ACHN (cell line): ENCODE measurements around the gene SNTB2.
A peak's percentile ranks its signal among the peaks of the same experiment; 100 is the strongest.
"Not testable (repeated sequence)": the region's sequence is repeated elsewhere in the genome, so short reads cannot be mapped to it uniquely, and the experiment has no call there.

Experiments used
- DNase-seq: peaks from one replicate; pipeline ENCODE4 v3.0.0-alpha.2; 2015
- in situ Hi-C: cut with HindIII; loops from 2 replicates; pipeline ENCODE4 v1.10.0; 2017; ENCODE audit warnings: low sequenced_read_pairs, low pct_ligation_motif_present, low pct_unique_long_range_greater_than_20kb

Gene SNTB2

DNA sequence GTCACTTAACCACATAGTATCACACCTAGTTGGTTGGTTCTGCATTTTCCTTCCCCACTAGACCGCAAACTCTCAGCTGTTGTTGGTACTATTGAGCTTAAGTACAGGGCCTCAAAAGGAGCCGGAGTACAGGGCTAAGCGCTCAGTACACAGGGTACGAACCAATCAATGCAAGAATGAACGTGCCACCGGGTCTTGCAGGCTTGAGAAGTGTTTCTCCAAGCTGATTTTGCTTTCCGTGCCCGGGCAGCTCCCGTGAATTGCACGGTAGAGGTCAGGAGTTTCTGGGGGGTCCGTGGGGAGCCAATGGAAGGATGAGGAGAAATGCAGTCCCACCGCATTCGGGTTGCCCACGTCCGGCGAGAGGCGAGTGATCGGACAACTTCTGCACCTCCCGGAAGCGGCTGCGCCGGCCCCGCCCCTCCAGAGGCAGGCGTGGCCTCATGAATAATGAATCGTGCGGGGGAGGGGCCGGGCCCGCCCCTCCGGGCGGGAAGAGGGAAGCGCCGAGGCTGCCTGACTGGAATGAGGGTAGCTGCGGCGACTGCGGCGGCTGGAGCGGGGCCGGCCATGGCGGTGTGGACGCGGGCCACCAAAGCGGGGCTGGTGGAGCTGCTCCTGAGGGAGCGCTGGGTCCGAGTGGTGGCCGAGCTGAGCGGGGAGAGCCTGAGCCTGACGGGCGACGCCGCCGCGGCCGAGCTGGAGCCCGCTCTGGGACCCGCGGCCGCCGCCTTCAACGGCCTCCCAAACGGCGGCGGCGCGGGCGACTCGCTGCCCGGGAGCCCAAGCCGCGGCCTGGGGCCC, at the start of gene SNTB2:
Gene SNTB2, plus strand, starts transcription at position 523 of the 804 bp plus-strand sequence. Its CDS starts 3 bp downstream, at position 526.
- in situ Hi-C loops, result no loop called here
- DNase-seq, result peak; percentile 96

DNA sequence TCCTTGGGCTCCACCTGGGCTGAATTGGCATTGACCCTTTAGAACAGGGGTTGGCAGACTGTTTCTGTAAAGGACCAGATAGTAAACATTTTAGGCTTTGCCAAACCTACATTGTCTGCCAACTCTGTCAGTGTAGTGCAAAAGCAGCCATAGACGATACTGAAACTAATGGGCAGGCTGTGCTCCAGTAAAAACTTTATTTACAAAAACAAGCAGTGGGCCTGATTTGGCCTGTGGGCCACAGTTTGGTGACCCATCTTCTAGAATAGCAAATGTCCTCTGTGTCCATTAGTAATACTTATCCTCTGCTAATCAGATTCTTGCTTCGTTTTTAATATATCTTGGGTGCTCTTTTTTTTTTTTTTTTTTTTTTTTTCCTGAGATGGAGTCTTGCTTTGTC, 48.4 kb upstream of the SNTB2 start:
- in situ Hi-C loops, result no loop called here
- no peak for DNase-seq

DNA sequence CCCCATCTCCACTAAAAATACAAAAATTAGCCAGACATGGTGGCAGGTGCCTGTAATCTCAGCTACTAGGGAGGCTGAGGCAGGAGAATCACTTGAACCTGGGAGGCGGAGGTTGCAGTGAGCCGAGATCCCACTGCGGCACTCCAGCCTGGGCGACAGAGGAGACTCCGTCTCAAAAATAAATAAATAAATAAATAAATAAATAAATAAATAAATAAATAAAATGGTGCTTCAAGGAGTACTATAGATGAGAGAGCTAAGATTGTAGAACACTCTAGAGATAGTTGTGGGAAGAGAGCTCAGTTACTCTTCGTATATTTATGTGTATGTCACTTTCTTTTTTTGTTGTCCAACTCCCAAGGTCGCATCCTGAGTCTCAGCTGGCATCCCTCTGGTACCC, 47.5 kb upstream of the SNTB2 start:
- DNase-seq, in situ Hi-C loops: not testable (repeated sequence)

DNA sequence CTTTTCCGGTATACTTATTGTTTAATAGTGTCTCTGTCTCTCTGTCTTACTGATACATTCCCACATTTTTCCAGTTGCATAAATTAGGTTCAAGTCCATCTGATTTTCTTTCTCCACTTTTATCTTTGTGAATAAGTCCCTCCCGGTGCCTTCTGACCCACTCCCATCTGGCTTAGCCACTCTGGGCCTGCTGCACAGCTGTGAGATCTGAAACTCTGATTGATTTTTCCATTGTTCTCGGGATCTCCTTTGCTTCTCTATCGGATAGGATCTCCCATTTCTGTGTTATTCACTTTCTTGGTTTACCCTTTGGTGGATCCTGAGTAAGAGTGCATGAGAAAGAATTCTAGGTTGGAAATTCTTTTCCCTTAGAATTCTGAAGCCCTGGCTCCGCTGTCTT, 46.0 kb upstream of the SNTB2 start:
- in situ Hi-C loops, result no loop called here
- DNase-seq, result no peak

DNA sequence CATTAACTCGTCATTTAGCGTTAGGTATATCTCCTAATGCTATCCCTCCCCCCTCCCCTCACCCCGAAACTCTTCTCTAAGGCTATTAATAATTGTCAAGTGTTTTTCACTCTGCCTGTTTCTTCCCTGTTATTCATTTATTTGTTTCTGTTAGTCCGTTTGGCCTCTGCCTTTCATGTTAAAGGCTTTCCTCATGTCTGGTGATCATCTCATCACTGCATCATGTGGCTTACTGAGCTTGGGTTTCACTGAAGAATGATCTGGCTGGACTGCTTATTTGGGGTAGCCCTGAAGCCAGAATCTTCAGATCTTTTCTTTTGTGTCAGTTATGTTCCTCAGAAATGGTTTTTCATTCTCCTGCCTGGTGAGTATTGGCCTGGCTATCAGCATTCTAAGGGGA, 45.0 kb upstream of the SNTB2 start:
- in situ Hi-C loops, result no loop called here

DNA sequence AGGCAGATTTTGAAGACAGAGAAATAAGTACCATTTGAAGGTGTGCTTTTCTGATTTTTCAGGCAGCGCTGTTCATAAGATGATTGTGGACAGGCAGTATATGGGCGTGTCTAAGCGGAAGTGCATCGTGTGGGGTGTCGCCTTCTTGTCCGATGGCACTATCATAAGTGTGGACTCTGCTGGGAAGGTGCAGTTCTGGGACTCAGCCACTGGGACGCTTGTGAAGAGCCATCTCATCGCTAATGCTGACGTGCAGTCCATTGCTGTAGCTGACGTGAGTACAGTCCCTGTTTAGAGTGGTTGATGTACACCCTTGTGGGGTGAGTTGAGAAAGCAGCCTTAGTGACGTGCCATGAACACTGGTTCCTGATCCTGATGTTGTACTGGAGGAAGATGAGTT, 43.8 kb upstream of the SNTB2 start:
- DNase-seq, result no peak
- in situ Hi-C loops, result no loop called here

More for the DNA sequence above, 45.0 kb upstream of the SNTB2 start:
- DNase-seq, result no peak

DNA sequence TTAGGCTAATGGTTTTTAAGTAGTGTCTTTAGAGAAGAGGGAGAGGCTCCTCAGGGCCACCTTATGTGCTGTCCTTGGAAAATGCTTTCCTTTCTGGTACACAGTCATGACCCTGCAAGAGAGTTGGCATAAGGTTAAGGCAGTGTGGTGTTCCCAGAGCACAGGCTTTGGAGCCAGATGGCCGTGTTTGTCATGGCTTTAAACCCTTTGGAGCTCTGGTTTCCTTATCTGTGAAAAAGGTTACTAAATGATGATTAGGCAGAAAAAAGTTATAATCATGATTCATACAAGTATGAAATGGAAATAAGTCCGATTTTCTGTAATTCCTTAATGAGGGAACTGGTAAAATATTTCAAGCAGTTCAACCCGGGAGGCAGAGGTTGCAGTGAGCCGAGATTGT, 41.3 kb upstream of the SNTB2 start:
- in situ Hi-C loops, result no loop called here
- DNase-seq, result no peak

DNA sequence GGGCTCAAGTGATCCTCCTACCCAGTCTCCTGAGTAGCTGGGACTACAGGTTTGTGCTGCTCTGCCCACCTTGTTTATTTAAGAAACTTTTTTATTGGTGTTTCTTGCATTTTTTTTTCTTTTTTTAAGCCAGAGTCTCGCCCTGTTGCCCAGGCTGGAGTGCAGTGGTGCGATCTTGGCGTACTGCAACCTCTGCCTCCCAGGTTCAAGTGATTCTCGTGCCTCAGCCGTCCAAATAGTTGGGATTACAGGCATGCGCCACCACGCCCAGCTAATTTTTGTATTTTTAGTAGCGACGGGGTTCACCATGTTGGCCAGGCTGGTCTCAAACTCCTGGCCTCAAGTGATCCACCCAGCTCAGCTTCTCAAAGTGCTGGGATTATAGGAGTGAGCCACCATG, 37.3 kb upstream of the SNTB2 start:
- in situ Hi-C loops, DNase-seq: not testable (repeated sequence)

DNA sequence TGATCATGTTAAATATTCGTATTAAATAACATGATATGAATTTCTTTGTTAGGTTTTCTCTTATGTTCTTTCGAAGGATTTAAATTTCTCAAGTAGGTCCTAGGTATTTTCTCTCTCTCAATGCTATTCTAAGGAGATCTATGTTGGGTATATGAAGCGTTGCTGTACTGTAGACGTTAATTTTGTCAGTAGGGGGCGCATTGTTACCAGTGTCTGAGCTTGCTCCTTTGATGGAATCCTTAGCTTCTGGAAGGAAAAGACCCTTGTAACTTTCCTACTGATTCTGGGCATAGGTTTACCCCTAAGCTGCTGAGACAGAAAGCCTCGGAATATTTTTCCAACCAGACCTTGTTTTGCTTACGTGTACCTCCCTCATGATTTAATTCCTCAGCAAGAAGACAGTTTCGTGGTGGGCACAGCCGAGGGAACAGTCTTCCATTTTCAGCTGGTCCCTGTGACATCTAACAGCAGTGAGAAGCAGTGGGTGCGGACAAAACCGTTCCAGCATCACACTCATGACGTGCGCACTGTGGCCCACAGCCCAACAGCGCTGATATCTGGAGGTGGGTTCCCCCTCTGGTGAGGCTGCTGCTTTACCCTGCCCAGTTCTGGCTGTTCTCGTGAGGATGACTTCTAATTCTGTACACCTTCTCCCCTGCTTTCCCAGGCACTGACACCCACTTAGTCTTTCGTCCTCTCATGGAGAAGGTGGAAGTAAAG, 36.7 kb upstream of the SNTB2 start:
- peak; percentile 77 for DNase-seq

DNA sequence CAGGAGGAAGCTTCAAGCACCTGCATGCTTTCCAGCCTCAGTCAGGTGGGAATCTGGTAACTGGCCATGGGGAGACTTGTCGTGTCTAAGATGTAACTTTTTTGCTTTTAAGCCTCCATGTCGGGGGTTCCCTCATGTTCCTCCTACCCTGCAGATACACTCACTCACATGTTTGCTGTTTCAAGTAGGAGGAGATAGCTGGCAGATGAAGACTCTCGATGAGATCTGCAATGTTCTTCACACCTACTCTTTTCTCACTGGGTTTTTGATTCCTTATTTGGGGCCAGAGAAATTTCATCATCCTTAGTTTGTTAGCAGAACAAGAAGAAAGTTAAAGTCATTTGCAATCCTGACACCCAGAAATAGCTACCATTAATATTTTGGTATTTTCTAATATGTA, 29.8 kb upstream of the SNTB2 start:
- no peak for DNase-seq
- in situ Hi-C loops, result no loop called here

More for the DNA sequence above, 36.7 kb upstream of the SNTB2 start:
- in situ Hi-C loops, result no loop called here

DNA sequence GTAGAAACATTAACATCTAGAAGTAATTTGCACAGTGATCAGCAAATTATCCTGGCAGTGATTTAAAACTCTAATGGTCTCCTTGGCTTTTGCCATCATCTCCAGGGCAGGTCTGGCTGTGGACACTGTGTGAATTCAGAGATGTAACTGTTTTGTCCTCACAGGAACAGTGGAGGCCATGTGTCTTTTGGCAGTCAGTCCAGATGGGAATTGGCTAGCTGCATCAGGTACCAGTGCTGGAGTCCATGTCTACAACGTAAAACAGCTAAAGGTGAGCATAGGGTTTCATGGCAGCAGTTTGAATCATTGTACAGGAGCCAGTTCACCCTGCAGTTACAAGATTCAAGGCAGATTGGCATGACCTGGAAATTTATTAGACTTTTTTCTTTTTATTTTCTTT, 26.8 kb upstream of the SNTB2 start:
- in situ Hi-C loops, result no loop called here

DNA sequence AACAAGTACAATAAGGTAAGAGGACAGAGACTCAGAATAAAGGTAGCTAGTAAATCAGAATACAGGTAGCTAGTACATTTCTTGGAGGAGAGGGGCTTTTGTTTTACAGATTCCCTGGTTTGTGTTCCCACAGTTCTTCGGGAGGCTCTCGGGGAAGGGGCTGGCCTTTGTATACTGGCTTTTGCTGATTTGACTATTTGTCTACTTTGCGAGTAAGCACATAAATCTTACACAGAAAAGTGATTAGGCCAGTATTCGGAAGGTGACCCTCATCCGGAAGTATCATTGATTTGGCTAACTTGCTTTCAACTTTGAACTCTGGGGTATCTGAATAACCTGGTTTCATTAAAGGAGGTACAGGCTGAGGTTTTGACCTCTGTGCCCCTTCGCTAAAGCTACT, 21.4 kb upstream of the SNTB2 start:
- no peak for DNase-seq
- in situ Hi-C loops, result no loop called here

More for the DNA sequence above, 26.8 kb upstream of the SNTB2 start:
- no peak for DNase-seq

DNA sequence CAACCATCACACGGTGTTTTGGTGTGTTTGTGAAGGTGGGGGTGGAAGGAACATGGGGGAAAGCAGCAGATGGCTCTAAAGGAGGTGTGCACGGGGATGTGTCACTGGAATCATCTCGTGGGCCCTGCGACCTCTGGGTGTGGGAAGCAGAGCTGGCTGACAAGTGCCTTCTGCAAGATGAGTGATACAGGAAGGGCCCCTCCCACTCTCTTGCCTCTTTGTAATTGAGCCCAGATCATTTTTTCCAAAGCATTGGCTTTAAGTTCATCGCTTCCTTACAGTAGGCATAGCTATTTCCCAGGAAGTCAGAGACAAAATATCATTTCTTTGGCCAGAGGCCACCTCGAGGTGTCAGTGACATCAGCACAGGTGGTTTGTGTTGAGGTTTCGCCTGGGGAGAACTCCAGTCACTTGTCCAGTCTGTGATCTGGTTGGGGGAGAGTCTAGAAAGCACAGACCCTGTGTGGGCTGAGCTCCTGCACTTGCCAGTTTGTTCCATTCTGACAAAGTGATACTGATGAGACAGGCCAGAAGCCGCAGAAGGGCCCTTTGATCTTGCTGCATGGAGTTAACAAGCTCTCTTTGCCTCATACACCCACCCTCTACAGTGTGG, 20.6 kb upstream of the SNTB2 start:
- in situ Hi-C loops, result no loop called here
- no peak for DNase-seq

DNA sequence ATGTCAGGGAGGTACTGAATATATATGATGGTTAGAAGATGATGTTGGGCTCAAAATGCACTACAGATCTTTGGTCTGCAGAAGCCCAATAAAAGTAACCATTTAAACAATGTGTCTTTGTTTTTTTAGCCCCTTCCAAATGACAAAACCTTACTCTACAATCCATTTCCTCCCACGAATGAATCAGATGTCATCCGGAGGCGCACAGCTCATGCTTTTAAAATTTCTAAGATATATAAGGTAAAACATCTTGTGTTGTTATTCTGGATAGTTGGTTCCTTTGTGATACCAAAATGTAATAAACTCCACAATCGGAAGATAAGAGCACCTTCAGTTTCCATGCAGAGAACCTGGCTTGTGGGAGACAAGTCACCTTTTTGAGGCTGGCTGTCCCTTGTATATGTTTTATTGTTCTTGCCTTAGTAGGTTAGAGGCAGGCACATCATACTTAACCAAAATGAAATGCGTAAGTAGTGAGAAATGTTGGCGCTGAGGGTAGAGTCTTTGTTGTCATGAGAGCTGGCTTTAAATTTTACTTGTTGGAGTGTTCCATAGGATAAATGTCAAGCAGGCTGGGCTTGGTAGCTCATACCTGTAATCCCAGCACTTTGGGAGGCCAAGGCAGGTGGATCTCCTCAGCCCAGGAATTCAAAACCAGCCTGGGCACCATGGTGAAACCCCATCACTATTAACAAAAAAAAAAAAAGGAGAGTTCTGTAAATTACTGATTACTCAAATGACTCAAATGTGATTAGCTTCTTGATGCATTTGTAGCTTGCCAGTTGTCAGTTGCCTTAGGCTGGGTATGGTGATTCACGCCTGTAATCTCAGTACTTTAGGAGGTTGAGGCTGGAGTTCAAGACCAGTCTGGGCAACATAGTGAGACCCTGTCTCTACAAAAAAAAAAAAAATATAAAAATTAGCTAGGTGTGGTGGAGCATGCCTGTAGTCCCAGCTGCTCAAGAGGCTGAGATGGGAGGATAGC, 19.7 kb upstream of the SNTB2 start:
- no peak for DNase-seq
- in situ Hi-C loops, result no loop called here

DNA sequence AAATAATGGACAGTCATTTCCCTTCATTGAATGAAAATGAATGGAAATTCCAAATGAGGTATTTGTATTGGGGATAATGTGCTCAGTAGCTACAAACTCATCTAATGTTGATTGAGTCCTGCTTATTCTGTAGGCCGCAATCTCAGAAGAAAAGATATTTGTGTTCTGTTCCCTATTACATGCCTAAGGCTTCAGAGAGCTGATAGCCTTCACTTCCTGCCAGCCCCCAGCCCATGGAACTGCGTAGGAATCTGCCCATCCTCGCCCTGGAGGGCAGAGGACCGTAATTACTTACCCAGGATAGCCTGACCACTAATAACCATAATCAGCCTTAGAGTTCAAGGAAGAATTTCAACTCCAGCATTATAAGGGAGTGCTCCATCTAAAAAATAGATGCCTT, 17.9 kb upstream of the SNTB2 start:
- no peak for DNase-seq
- in situ Hi-C loops, result no loop called here

DNA sequence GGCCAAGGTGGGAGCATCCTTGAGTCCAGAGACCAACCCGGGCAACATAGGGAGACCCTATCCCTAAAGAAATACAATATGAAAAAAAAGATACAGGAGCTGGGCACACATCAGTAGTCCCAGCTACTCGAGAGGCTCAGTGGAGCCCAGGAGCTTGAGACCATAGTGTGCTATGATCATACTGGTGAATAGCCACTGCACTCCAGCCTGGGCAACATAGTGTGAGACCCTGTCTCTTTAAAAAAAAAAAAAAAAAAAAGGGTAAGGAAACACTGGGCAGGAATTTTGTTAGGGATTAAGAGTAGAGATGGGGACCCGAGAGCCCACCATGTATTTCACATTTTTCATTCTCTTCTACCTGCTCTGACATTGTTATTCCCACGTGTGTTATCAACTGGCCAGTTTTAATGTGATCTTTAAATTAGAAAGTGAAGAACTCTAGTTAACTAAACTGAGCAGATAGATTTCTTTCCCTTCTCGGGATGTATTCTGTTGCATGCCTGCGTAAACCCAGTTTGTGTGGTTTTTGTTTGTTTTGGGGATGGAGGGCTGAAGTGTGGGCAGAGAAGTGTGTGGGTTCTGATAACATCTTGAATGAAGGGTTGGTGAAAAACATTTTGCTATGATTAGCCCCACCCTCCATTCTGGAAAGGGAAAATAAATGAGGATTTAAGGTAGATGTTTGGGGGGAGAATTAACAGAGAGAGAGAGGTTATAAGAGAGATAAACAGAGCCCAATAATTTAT, 17.2 kb upstream of the SNTB2 start:
- in situ Hi-C loops, result no loop called here
- no peak for DNase-seq

DNA sequence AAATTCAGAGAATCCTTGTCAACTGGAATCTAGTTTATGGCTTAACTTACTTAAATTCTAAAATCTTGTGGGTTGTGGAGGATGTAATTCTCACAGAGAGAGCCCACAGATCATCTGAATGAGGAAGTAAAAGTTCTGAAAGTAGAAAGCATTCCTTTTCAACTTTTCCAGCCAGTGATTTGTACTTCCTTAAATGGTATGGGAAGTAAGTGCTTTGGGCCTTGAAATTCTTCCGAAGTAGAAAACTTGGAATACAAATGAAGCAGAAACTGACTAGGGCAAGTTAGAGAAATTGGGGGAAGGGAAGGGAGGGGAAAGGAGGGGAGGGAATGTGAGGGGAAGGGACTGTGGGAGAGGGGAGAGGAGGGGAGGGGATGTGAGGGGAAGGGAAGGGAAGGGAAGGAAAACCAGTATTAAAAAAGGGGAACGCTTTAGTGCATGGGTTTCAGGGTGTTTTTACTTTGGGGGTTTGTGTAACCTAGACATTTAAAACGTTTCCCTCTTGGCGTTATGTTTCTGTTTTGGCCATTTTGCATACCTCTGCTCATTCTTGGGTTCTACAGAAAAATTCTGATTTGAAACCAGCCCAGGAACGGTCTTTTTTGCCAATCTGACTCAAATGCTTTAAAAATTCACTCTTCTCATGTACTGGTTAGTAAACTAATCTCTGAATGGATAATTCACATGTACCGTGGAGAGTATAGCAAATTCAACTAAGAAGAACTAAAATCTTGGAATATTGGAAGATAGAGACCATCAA, 15.5 kb upstream of the SNTB2 start:
- in situ Hi-C loops, result no loop called here
- DNase-seq, result no peak
